ENCODE measurements around the gene GPATCH4.
A peak's percentile ranks its signal among the peaks of the same experiment; 100 is the strongest.
"Not testable (repeated sequence)": the region's sequence is repeated elsewhere in the genome, so short reads cannot be mapped to it uniquely, and the experiment has no call there.

Gene GPATCH4

GRCh38 chr1:156572663-156573018 is 28.6 kb downstream of the GPATCH4 start:
- DNase-seq, result no peak

DNA sequence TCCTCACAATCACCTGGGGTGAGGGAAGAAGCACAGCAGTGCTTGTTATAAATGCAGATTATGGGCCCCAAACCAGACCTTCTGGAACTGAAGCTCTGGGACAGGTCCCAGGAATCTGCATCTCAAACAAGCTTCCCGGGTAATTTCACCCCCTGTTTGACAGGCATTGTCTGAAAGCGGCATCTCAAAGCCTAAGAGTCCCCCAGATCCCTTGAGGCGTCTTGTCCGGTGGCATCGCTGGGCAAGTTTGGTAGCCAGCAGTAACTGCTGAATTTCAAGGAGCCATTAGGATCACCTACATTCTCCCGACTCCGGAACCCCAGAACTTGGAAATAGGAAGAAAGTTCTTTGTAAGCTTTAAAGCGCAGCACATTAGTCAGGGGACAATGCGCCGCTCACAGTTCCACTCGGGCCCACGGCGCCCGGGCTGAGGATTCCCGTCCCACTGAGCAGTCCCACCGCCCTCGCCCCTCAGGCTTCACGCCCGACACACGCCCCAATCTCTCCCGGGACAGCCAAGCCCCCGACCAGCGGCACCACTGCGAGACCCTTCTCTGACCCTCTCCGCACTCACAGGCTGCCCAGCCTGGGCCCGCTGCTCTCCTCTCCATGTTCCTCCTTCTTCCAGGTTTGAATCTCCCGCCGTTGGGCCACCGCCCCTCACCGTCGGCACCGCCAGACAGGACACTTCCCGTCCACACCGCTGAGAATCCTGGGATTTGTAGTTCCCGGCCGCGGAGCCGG is 29.2 kb downstream of the GPATCH4 start, which contains the start of gene IQGAP3:
Gene IQGAP3, minus strand, starts transcription at position 647 of the 744 bp plus-strand sequence. Its CDS starts 36 bp downstream, at position 611.
- peak; percentile 88 for DNase-seq

DNA sequence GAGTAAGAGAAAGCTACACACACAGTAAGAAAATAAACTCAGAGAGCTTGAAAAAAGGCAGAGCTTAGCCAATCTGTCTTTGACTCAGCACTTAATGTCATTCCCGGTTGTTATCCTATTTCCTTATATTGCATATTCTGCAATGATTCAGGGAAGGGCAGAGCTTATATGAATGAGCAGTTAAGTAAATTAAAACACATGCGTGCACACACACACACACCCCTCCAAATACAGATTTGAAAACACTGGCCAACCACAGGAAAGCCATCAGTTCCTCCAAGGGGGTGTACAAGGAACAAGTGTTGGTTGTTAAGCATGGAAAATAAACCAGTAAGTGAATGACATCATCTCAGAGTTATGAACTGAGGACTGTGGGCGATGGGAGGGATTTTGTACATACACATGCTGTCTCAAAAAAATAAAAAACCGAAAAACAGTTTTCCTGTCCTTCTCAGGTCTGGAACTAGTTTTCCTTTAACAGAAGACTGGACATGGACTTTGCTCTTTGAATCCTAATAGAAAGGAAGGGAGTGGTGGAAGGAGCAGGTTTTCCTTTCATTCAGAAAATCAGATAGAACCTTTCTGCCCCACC is 29.9 kb downstream of the GPATCH4 start:
- DNase-seq, result no peak

GRCh38 chr1:156566436-156566835 is 34.8 kb downstream of the GPATCH4 start:
- no peak for DNase-seq

DNA sequence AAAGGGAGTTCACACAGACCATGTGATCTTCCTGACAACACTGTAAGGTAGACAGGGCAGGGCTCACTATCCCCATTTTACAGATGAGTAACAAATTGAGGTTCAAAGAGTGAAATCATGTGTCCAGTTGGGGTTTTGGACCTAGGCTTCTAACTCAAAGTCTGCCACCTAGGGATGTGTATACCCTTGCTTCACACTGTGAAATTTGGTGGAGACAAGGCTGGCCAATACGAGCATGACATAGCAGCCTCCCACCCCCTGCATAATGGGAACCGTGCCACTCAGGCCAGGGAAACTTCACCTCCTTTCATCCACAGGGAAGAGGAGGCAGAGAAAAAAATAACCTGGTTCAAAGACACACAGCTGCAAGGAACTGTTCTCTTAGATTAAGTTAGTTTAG is 35.8 kb downstream of the GPATCH4 start:
- no peak for DNase-seq

DNA sequence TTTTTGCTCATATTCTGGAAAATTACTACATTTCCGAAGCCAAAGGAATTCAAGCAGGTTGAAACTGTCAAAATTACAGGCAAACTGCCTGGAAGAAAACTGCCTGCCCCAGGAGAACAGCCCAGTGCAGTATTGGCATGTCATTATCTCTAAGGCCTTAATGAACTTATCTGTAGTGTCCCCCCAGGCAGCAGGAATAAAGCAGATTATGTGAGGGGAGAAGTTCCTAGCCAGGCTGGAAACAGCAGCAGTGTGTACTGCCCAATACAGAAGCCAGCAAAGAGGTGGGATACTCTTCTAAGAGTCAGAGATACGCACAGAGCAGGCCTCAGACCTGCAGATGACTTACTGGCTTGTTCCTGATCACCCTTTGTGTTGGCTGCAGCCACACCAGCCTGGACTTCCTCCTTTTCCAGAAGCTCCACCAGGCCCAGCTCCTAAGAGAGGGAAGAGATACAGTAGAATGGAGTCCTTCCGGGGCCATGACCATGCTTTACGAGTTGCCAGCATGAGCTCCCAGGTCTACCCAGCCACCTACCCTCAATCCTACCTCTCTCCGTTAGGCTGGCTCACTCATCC is 40.6 kb downstream of the GPATCH4 start:
- DNase-seq, result no peak

- DNase-seq, result no peak
Observed at GRCh38 chr1:156559797-156560385, 41.4 kb downstream of the GPATCH4 start.

GRCh38 chr1:156559086-156559796 is 42.0 kb downstream of the GPATCH4 start:
- DNase-seq, result no peak

DNA sequence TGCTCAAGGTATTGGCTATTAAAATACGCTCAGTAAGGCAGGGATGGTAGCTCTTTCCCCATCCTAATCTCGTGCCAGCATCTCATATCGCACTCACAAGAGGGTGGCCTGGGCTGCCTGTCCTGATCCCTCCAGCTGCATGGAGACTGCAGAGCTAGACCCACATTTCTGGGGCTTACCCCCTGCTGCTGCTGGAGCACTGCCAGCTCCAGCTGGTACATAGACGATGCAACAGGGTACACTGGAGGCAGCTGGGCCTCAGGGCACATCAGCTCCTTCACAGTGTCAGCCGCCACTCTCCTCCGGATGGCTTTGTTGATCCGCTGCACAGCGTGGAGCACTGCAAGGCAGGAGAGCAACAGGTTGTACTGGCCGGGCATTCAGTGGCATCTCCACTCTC is 44.9 kb downstream of the GPATCH4 start:
- DNase-seq, result no peak

DNA sequence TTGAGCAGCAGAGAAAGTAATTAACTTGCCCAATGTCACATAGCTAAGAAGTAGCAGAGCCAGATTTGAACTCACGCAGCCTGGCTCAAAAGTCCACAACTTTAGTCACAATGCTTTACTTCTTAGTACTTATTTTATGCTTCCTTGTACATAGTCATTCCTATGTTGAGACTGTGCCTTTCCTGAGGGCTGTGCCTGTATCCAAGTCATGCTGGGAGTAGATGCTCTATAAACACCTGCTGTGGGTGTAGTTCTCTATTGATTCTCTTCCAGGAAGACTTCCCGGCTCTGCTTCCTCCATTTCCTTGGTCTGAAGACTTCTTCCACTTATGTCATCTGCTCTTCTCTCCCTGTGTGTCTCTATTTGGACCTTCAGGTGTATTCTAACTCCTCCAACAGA is 45.6 kb downstream of the GPATCH4 start:
- no peak for DNase-seq

GRCh38 chr1:156554971-156555370 is 46.3 kb downstream of the GPATCH4 start:
- no peak for DNase-seq

DNA sequence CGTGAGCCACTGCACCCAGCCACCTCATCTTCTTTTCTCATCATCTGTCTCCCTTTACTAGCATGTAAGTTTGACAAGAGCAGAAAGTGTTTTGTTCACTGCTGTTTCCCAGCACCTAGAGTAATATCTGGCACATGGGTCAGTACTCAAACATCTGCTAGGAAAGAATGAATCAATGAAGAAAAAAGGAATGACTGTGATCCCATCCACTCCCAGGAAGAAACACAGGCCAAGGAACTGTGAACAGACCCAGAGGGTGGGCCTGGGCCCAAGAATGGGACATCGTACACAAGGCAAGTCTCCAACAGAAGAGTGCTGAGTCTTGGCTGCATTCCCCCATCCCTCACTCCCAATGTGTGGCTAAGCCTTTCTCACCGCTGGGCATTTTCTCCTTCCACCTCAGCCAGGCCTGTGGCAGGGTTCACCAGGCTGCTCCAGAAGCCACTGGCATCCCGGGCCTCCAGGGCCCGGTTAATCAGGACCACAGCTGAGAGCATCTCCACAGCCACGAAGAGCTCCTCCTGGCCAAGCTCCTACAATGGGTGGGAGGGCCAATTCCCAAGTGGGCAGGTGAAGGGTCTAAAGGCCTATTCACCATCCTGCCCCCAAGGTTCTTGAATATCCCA is 47.3 kb downstream of the GPATCH4 start:
- no peak for DNase-seq

DNA sequence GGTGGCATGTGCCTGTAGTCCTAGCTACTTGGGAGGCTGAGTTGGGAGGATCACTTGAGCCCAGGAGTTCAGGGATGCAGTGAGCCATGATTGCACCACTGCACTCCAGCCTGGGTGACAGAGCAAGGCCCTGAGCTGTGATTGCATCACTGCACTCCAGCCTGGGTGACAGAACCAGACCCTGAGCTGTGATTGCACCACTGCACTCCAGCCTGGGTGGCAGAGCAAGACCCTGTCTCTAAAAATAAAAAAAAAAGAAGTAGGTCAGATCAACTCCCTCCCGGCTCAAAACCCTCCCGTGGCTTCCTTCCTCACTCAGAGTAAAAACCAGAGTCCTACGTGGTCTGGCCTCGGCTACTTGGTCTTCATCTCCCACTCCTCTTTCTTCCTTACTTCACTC is 48.3 kb downstream of the GPATCH4 start:
- not testable (repeated sequence) for DNase-seq

DNA sequence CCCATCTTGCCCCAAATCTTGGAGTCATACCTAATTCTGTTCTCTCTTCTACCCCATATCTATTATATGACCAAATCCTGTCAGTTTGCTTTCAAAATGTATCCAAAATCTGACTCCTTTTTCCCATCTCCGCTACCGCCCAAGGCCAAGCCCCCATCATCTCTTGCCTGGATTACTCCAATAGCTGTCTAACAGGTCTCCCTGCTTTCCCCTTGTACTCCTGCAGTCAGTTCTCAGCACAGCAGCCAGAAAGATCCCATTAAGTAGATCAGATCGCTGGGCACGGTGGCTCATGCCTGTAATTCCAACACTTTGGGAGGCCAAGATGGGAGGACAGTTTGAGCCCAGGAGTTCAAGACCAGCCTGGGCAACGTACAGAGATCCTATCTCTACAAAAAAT is 48.8 kb downstream of the GPATCH4 start:
- no peak for DNase-seq

DNA sequence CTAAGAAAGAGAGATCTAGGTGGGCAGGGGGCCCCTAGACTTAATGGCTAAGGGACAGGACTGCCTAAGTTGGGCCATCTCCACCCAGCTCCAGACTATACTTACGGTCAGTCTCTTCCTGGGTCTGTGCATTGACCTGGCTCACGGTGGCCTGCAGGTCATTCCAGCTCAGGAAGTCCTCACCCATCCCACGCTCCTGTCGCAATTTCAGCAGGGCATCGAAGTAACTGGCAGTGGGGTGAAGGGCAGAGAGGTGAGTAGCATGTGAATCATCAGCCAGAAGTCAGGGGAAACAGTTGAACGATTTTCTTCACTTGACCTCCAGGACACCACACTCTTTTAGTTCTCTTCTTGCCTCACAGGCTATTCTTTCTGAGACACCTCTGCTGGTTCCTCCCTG is 49.4 kb downstream of the GPATCH4 start:
- no peak for DNase-seq

DNA sequence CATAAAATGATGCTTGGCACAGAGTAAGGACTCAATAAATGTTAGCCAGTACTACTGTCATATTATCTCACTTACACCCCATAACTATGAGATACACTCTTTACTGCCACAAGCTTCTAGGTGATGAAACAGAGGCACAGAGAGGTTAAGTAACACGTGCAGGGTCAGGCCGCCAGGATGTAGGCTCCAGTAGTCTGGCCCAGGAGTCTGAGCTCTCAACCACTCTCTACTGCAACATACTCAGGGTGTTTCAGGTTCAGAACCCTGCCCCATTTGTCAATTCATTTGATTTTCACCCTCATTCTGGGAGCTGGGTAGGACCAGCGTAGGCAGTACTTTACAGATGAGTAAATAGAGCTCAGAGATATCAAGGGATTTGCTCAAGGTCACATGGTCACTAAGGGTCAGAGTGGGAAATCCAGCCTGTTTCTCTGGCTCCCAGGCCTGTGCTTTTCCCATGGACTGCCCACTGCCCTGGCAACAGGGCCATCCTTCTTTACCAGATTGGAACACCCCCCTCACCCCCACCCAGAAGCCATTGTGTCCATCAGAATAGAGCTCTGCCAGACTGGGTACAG is 50.1 kb downstream of the GPATCH4 start:
- no peak for DNase-seq

GRCh38 chr1:156550346-156550745 is 50.9 kb downstream of the GPATCH4 start:
- no peak for DNase-seq

DNA sequence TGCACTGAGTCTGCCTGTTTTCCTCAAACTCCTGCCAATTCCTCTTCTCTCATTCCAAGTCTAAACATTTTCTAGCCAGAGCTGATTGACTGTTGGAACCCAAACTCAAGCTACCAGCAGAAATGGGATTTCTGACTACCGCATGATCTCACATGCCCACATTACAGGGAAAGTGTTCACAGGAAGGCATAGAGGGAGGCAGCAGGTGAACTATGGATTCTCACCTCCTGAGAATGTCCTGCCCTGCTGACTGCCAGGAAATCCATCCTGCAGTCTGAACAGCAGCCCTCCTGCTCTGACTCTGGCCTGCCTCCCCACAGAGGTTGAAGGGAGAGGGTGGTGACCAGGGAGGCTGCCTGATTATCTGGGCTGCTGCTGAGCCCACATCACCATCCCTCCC is 51.4 kb downstream of the GPATCH4 start:
- DNase-seq, result no peak

DNA sequence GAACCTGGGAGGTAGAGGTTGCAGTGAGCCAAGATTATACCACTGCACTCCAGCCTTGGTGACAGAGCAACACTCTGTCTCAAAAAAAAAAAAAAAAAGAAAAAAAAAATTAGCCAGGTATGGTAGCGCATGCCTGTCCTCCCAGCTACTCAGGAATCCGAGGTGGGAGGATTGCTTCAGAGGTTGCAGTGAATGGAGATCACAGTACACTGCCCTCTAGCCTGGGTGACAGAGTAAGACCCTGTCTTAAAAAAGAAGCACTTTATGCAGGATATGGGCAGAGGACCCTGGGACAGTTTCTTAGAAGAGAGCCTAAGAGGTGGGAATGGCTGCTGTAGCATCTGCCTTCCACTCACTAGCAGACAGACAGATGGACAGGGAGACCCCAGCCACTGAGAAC is 51.9 kb downstream of the GPATCH4 start:
- no peak for DNase-seq

- DNase-seq, result no peak
Observed at GRCh38 chr1:156547982-156548381, 53.3 kb downstream of the GPATCH4 start.

- DNase-seq, result no peak
Observed at GRCh38 chr1:156547434-156547833, 53.8 kb downstream of the GPATCH4 start.

- no peak for DNase-seq
Observed at GRCh38 chr1:156546267-156546666, 55.0 kb downstream of the GPATCH4 start.

Measured in right hindlimb (tissue), 1 donor.